CD8-positive, alpha-beta memory T cell (primary cell): ENCODE results near the gene LRRC9. TPM values are rescaled to one million over a fixed set of nuclear protein-coding genes. Genes with fewer than 3 reads are reported as not detected.

Experiments
- CTCF ChIA-PET: fragments of 350-600 bp; sonication (Branson Sonifier 250); formaldehyde crosslinking; loops from one replicate; lab custom pipeline; 2021; ENCODE audit warnings: antibody characterized with exemption; lab: Charles Lee
- POLR2A ChIA-PET: fragments of 350-600 bp; sonication (Branson Sonifier 250); formaldehyde crosslinking; loops from one replicate; lab custom pipeline; 2021; ENCODE audit warnings: antibody characterized with exemption; lab: Charles Lee
- DNase-seq, 5 donors: peaks; one replicate each; pipeline versions ENCODE4 v3.0.0 to v3.0.0-alpha.2; 2020 to 2022; ENCODE audit warnings: mixed read lengths in 1 of 5
- H3K27ac ChIP-seq: one replicate; pipeline ENCODE4 v1.7.0; 2013; ENCODE audit warnings: low read depth, mild to moderate bottlenecking, low read length, moderate library complexity
- H3K27me3 ChIP-seq: 2 replicates; pipeline ENCODE4 v1.7.0; 2013; ENCODE audit warnings: low read length, mild to moderate bottlenecking; ENCODE audit not compliant: insufficient read depth, poor library complexity, severe bottlenecking
- H3K36me3 ChIP-seq: 2 replicates; pipeline ENCODE4 v1.7.0; 2013; ENCODE audit warnings: mild to moderate bottlenecking, low read length, moderate library complexity; ENCODE audit not compliant: insufficient read depth
- H3K4me1 ChIP-seq: 2 replicates; pipeline ENCODE4 v1.7.0; 2013; ENCODE audit warnings: mild to moderate bottlenecking, low read length, moderate library complexity; ENCODE audit not compliant: insufficient read depth
- H3K4me3 ChIP-seq: 2 replicates; pipeline ENCODE4 v1.7.0; 2013; ENCODE audit warnings: mild to moderate bottlenecking, low read length
- H3K9me3 ChIP-seq: 2 replicates; pipeline ENCODE4 v1.7.0; 2013; ENCODE audit warnings: mild to moderate bottlenecking, low read length
- H3K27ac Mint-ChIP-seq, 8 donors: one replicate each; pipeline ENCODE4 v1.8.0; 2020 to 2021; ENCODE audit warnings: mixed read lengths in 8 of 8, mild to moderate bottlenecking in 6 of 8, inconsistent platforms in 3 of 8, moderate library complexity in 3 of 8
- H3K27me3 Mint-ChIP-seq, 2 donors: one replicate each; pipeline ENCODE4 v1.8.0; 2020 to 2021; ENCODE audit warnings: mixed read lengths in 2 of 2, mild to moderate bottlenecking in 1 of 2, moderate library complexity in 1 of 2
- H3K36me3 Mint-ChIP-seq, 3 donors: one replicate each; pipeline ENCODE4 v1.8.0; 2020 to 2021; ENCODE audit warnings: mixed read lengths in 3 of 3, inconsistent platforms in 1 of 3, mild to moderate bottlenecking in 1 of 3
- H3K4me1 Mint-ChIP-seq, 3 donors: one replicate each; pipeline ENCODE4 v1.8.0; 2020 to 2021; ENCODE audit warnings: mixed read lengths in 3 of 3, inconsistent platforms in 1 of 3, mild to moderate bottlenecking in 1 of 3
- H3K4me3 Mint-ChIP-seq, 7 donors: one replicate each; pipeline ENCODE4 v1.8.0; 2020 to 2021; ENCODE audit warnings: mixed read lengths in 7 of 7, mild to moderate bottlenecking in 6 of 7, moderate library complexity in 4 of 7, inconsistent platforms in 2 of 7
- H3K9me3 Mint-ChIP-seq, 5 donors: one replicate each; pipeline ENCODE4 v1.8.0; 2020 to 2022; ENCODE audit warnings: mixed read lengths in 5 of 5, mild to moderate bottlenecking in 3 of 5, moderate library complexity in 2 of 5, inconsistent platforms in 1 of 5
- polyA plus RNA-seq: library from polyadenylated mRNA; unstranded; fragments of 300-500 nt; fragmentation: Illumina TruSeq; gene quantifications from one replicate; pipeline ENCODE4 v1.2.3, GENCODE V29; 2021
- total RNA-seq, 2 experiments: library from RNA; stranded (reverse); gene quantifications; one replicate each; pipeline ENCODE4 v1.2.3, GENCODE V29; 2021

The LRRC9 gene
- total and polyA plus RNA-seq, 3 experiments from 2014 or later, result not detected

GRCh38 chr14:60079723-60080122 lies 159.8 kb downstream of the LRRC9 start:
- no peaks in the 10 kb centered on the region for H3K27me3 ChIP-seq
- no peaks in the 10 kb centered on the region for H3K4me1 ChIP-seq
- DNase-seq, result no peak
- peaks cover 7 to 31% of the 10 kb centered on the region in 2 donors for H3K27me3 Mint-ChIP-seq
- CTCF ChIA-PET, result no interaction called here
- no peak overlapping the region for H3K27ac Mint-ChIP-seq
- no peak overlapping the region for H3K27ac ChIP-seq
- H3K9me3 Mint-ChIP-seq, result peaks cover 0 to 8% (median 4%) of the 10 kb centered on the region in 5 donors
- no peaks in the 10 kb centered on the region for H3K36me3 ChIP-seq
- peaks cover 0 to 14% (median 0%) of the 10 kb centered on the region in 3 donors for H3K36me3 Mint-ChIP-seq
- POLR2A ChIA-PET, result no interaction called here
- no peaks in the 10 kb centered on the region for H3K9me3 ChIP-seq
- H3K4me3 Mint-ChIP-seq, result no peak overlapping the region
- H3K4me3 ChIP-seq, result no peak overlapping the region
- no peaks in the 10 kb centered on the region for H3K4me1 Mint-ChIP-seq

DNA sequence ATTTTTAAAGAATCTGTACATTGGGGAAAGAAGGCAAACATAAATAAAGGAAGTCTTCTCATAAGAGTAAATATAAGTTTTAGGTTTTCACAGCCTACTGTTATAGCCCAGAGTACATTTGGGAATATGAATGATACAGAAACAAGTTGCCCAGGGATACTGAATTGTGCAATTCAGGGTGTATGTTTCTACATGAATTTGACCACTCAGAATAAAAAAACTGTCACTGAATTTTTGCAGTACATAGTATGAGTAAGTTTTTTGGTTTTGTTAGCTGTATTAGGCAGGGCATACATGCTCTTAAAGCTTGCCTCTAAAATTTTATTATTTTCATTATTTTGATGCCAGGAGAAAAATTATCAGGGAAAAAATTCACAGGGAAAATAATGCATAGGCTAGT lies 165.1 kb downstream of the LRRC9 start:
- Mint-ChIP-seq H3K4me1 (no peaks in the 10 kb centered on the region), H3K27me3 (peaks cover 0 to 7% of the 10 kb centered on the region in 2 donors), H3K36me3 (no peaks in the 10 kb centered on the region), H3K4me3 (no peak overlapping the region), H3K9me3 (no peaks in the 10 kb centered on the region), H3K27ac (no peak overlapping the region)
- no peaks in the 10 kb centered on the region for H3K36me3 ChIP-seq
- no peaks in the 10 kb centered on the region for H3K27me3 ChIP-seq
- H3K27ac ChIP-seq, result no peak overlapping the region
- H3K4me1 ChIP-seq, result no peaks in the 10 kb centered on the region
- DNase-seq, result no peak
- CTCF ChIA-PET, result no interaction called here
- POLR2A ChIA-PET, result no interaction called here
- no peak overlapping the region for H3K4me3 ChIP-seq
- no peaks in the 10 kb centered on the region for H3K9me3 ChIP-seq

- H3K27me3 Mint-ChIP-seq, result peaks cover 0 to 7% of the 10 kb centered on the region in 2 donors
- no peaks in the 10 kb centered on the region for H3K9me3 Mint-ChIP-seq
- H3K4me3 Mint-ChIP-seq, result no peak overlapping the region
- no peak for DNase-seq
- H3K27ac Mint-ChIP-seq, result no peak overlapping the region
- H3K36me3 ChIP-seq, result no peaks in the 10 kb centered on the region
- peaks cover 0 to 3% (median 2%) of the 10 kb centered on the region in 3 donors for H3K4me1 Mint-ChIP-seq
- H3K36me3 Mint-ChIP-seq, result no peaks in the 10 kb centered on the region
- POLR2A ChIA-PET, result no interaction called here
- H3K4me3 ChIP-seq, result no peak overlapping the region
- no peaks in the 10 kb centered on the region for H3K27me3 ChIP-seq
- no peaks in the 10 kb centered on the region for H3K9me3 ChIP-seq
- CTCF ChIA-PET, result no interaction called here
- H3K4me1 ChIP-seq, result no peaks in the 10 kb centered on the region
- no peak overlapping the region for H3K27ac ChIP-seq
Measured at GRCh38 chr14:60085693-60086092, 165.7 kb downstream of the LRRC9 start.

DNA sequence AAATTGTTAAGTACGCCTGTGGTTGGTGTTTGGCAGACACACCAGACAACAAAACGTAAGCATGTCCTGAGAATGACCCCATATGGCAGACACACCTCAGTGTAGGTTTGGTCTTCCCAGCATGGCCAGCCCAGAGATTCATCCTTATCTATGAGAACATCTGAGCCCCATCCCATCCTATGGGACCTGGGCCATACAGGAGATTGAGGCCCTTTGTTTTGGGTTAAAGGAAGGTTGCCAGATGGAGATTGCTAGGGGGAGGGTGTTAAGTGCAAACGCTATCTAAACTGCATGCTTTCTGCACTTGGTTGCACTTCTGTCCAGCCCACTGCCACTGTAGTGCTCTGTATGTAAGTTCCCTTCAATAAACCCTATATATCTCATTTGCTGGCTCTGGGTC lies 167.7 kb downstream of the LRRC9 start:
- H3K27ac ChIP-seq, result no peak overlapping the region
- ChIA-PET POLR2A (no interaction called here), CTCF (interaction anchor here (3.6 kb wide), 1 partner anchor 78 kb away, joined by 19 read pairs; the partner anchor contains the start of gene DHRS7)
- no peaks in the 10 kb centered on the region for H3K9me3 ChIP-seq
- H3K4me3 Mint-ChIP-seq, result no peak overlapping the region
- H3K27ac Mint-ChIP-seq, result no peak overlapping the region
- peaks cover 0 to 7% of the 10 kb centered on the region in 2 donors for H3K27me3 Mint-ChIP-seq
- DNase-seq, result no peak
- peaks cover 7 to 16% (median 12%) of the 10 kb centered on the region in 3 donors for H3K4me1 Mint-ChIP-seq
- peaks cover 1% of the 10 kb centered on the region for H3K4me1 ChIP-seq
- H3K36me3 ChIP-seq, result no peaks in the 10 kb centered on the region
- peaks cover 0 to 14% (median 0%) of the 10 kb centered on the region in 3 donors for H3K36me3 Mint-ChIP-seq
- H3K27me3 ChIP-seq, result no peaks in the 10 kb centered on the region
- H3K4me3 ChIP-seq, result no peak overlapping the region
- no peaks in the 10 kb centered on the region for H3K9me3 Mint-ChIP-seq

- Mint-ChIP-seq H3K27ac (peak overlapping the region in 2 of 8 donors; percentile 7 to 19), H3K4me3 (peak overlapping the region in 1 of 7 donors; percentile 9), H3K27me3 (peaks cover 0 to 7% of the 10 kb centered on the region in 2 donors), H3K9me3 (no peaks in the 10 kb centered on the region), H3K4me1 (peaks cover 22 to 32% (median 28%) of the 10 kb centered on the region in 3 donors), H3K36me3 (peaks cover 0 to 18% (median 0%) of the 10 kb centered on the region in 3 donors)
- Histone ChIP-seq H3K36me3 (no peaks in the 10 kb centered on the region), H3K9me3 (no peaks in the 10 kb centered on the region), H3K4me1 (peaks cover 17% of the 10 kb centered on the region), H3K4me3 (no peak overlapping the region), H3K27ac (no peak overlapping the region), H3K27me3 (no peaks in the 10 kb centered on the region)
- CTCF ChIA-PET, result interaction anchor here (0.9 to 3.6 kb wide), 4 partner anchors 8 to 124 kb away, joined by 3 to 19 read pairs (median 4); partner anchors contain the start of gene DHRS7
- no peak for DNase-seq
- POLR2A ChIA-PET, result interaction anchor here (2.1 to 3.4 kb wide), 2 partner anchors 76 to 159 kb away, joined by 10 to 15 read pairs; partner anchors contain the start of genes DHRS7 and PPM1A
Measured at GRCh38 chr14:60089221-60089620, 169.3 kb downstream of the LRRC9 start.

- Histone ChIP-seq H3K9me3 (no peaks in the 10 kb centered on the region), H3K27ac (peak overlapping the region; percentile 90), H3K4me1 (peaks cover 28% of the 10 kb centered on the region), H3K36me3 (no peaks in the 10 kb centered on the region), H3K27me3 (no peaks in the 10 kb centered on the region), H3K4me3 (peak overlapping the region; percentile 90)
- Mint-ChIP-seq H3K4me1 (peaks cover 39 to 50% (median 40%) of the 10 kb centered on the region in 3 donors), H3K27me3 (peaks cover 0 to 3% of the 10 kb centered on the region in 2 donors), H3K4me3 (peak overlapping the region; percentile 86 to 96 (median 93)), H3K27ac (peak overlapping the region; percentile 85 to 99 (median 95)), H3K36me3 (peaks cover 0 to 18% (median 0%) of the 10 kb centered on the region in 3 donors), H3K9me3 (no peaks in the 10 kb centered on the region)
- POLR2A ChIA-PET, result interaction anchor here (0.6 to 3.4 kb wide), 8 partner anchors 68 to 161 kb away, joined by 3 to 15 read pairs (median 4); partner anchors contain the start of genes DHRS7 and PPM1A
- CTCF ChIA-PET, result interaction anchor here (0.9 to 3.6 kb wide), 4 partner anchors 25 to 93 kb away, joined by 5 to 19 read pairs (median 6); partner anchors contain the start of gene DHRS7
- peak in 2 of 5 donors; percentile 13 to 30 for DNase-seq
Measured at GRCh38 chr14:60090864-60091519, 171.0 kb downstream of the LRRC9 start.

DNA sequence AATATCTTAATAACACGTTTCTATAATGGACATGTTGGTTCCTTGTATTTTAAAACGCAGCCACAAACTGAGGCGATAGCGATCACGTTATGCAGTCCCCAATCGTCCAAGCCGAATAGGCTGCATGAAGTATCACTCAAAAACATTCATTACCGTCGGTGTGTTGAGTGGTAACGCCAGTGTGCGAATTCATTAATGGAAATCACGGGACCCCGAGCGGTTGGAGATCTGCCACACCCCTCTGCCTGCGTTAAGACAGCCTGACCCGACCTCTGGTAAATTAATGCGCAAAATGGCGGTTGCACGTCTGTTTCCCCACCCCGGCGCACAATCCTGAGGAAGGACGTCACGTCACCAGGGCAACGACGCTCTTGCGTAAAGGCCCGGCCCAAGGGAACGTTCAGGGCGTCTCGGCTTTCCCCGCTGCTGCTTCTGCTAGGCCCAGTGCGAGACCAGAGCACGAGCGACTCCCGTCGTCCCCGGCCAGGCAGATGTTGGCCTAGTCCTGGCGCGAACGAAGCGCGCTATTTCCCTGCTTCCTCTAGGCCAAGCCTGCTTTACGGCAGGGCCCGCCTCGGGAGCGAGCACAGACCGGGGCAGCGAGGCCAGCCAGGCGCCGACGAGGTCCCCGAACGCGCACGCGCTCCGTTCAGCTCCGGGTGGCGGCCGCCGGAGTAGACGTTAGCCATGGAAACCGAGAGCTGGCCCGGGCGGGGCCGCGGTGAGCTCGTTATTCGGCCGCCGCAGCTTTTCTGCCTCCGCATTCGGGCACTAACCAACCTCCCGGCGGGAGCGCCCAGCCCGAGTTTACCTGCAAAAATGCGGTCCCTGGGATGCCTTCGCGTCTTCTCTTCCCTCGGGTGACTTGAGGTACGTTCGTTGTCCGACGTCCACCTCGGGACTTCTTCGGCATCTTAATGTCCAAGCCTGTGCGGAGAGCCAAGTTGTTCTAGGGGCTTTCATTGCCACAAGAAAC lies 171.9 kb downstream of the LRRC9 start, which contains the start of gene PCNX4:
Gene PCNX4, plus strand, starts transcription at position 374 of the 976 bp plus-strand sequence. CDS start 15,716 bp downstream, outside the sequence.
- H3K27ac Mint-ChIP-seq, result peak within 1 kb of the TSS; percentile 85 to 99 (median 95)
- peak within 1 kb of the TSS; percentile 90 for H3K4me3 ChIP-seq
- H3K4me3 Mint-ChIP-seq, result peak within 1 kb of the TSS; percentile 86 to 96 (median 93)
- H3K4me1 ChIP-seq, result peaks cover 28% of the 10 kb centered on the region
- peak; percentile 90 to 97 (median 95) for DNase-seq
- H3K4me1 Mint-ChIP-seq, result peaks cover 39 to 54% (median 48%) of the 10 kb centered on the region in 3 donors
- H3K36me3 Mint-ChIP-seq, result peaks cover 0 to 18% (median 0%) of the 10 kb centered on the region in 3 donors
- CTCF ChIA-PET, result interaction anchor here (0.7 to 2.9 kb wide), 6 partner anchors 24 to 127 kb away, joined by 4 to 16 read pairs (median 5); partner anchors contain the start of gene DHRS7
- H3K9me3 Mint-ChIP-seq, result no peaks in the 10 kb centered on the region
- H3K27me3 ChIP-seq, result no peaks in the 10 kb centered on the region
- H3K27me3 Mint-ChIP-seq, result peaks cover 0 to 3% of the 10 kb centered on the region in 2 donors
- no peaks in the 10 kb centered on the region for H3K36me3 ChIP-seq
- H3K27ac ChIP-seq, result peak within 1 kb of the TSS; percentile 90
- POLR2A ChIA-PET, result interaction anchor here (0.9 to 3.4 kb wide), 6 partner anchors 67 to 157 kb away, joined by 3 to 15 read pairs (median 4); partner anchors contain the start of genes DHRS7 and PPM1A
- H3K9me3 ChIP-seq, result no peaks in the 10 kb centered on the region
